ENCODE results near the gene VWA1.
"Not testable (repeated sequence)": the region's sequence is repeated elsewhere in the genome, so short reads cannot be mapped to it uniquely, and the experiment has no call there.

Gene VWA1

GRCh38 chr1:1441002-1441888, 5.8 kb downstream of the VWA1 start:
- Histone ChIP-seq H3K4me3 (ENCODE audit: low read length) (no peak overlapping the region), H3K27ac (ENCODE audit: low read length) (no peak overlapping the region), H3K4me1 (ENCODE audit: control insufficient read depth, low read depth, low read length) (peaks cover 4% of the 10 kb centered on the region), H3K9me3 (ENCODE audit: control insufficient read depth, low read depth, low read length) (no peaks in the 10 kb centered on the region), H3K36me3 (ENCODE audit: control insufficient read depth, low read depth, low read length) (no peaks in the 10 kb centered on the region), H3K27me3 (ENCODE audit: control insufficient read depth, insufficient read depth, low read length) (peaks cover 6% of the 10 kb centered on the region), H3K9ac (ENCODE audit: low read length) (no peak overlapping the region)

- Histone ChIP-seq H3K9me3 (ENCODE audit: control insufficient read depth, low read depth, low read length) (no peaks in the 10 kb centered on the region), H3K4me1 (ENCODE audit: control insufficient read depth, low read depth, low read length) (no peaks in the 10 kb centered on the region), H3K27me3 (ENCODE audit: control insufficient read depth, insufficient read depth, low read length) (no peaks in the 10 kb centered on the region), H3K4me3 (ENCODE audit: low read length) (no peak overlapping the region), H3K9ac (ENCODE audit: low read length) (no peak overlapping the region), H3K36me3 (ENCODE audit: control insufficient read depth, low read depth, low read length) (no peaks in the 10 kb centered on the region), H3K27ac (ENCODE audit: low read length) (no peak overlapping the region)
Observed at GRCh38 chr1:1442069-1442770, 6.7 kb downstream of the VWA1 start.

GRCh38 chr1:1446631-1447030, 11.1 kb downstream of the VWA1 start:
- H3K36me3 ChIP-seq (ENCODE audit: control insufficient read depth, low read depth, low read length); H3K9me3 ChIP-seq (ENCODE audit: control insufficient read depth, low read depth, low read length); H3K4me1 ChIP-seq (ENCODE audit: control insufficient read depth, low read depth, low read length); H3K4me3 ChIP-seq (ENCODE audit: low read length); H3K27ac ChIP-seq (ENCODE audit: low read length); H3K27me3 ChIP-seq (ENCODE audit: control insufficient read depth, insufficient read depth, low read length); H3K9ac ChIP-seq (ENCODE audit: low read length): not testable (repeated sequence)

GRCh38 chr1:1449099-1449739, 13.7 kb downstream of the VWA1 start, which contains the start of gene ATAD3C:
ATAD3C (plus strand) TSS chr1:1449689; CDS start chr1:1450684, 995 bp downstream.
- Histone ChIP-seq H3K4me3 (ENCODE audit: low read length) (no peak within 1 kb of the TSS), H3K4me1 (ENCODE audit: control insufficient read depth, low read depth, low read length) (no peaks in the 10 kb centered on the region), H3K27me3 (ENCODE audit: control insufficient read depth, insufficient read depth, low read length) (no peaks in the 10 kb centered on the region), H3K9ac (ENCODE audit: low read length) (no peak within 1 kb of the TSS), H3K36me3 (ENCODE audit: control insufficient read depth, low read depth, low read length) (no peaks in the 10 kb centered on the region), H3K9me3 (ENCODE audit: control insufficient read depth, low read depth, low read length) (no peaks in the 10 kb centered on the region), H3K27ac (ENCODE audit: low read length) (no peak within 1 kb of the TSS)

- not testable (repeated sequence) for H3K4me3 ChIP-seq (ENCODE audit: low read length); H3K9me3 ChIP-seq (ENCODE audit: control insufficient read depth, low read depth, low read length); H3K27ac ChIP-seq (ENCODE audit: low read length); H3K36me3 ChIP-seq (ENCODE audit: control insufficient read depth, low read depth, low read length); H3K4me1 ChIP-seq (ENCODE audit: control insufficient read depth, low read depth, low read length); H3K9ac ChIP-seq (ENCODE audit: low read length); H3K27me3 ChIP-seq (ENCODE audit: control insufficient read depth, insufficient read depth, low read length)
Observed at GRCh38 chr1:1450616-1451015, 15.1 kb downstream of the VWA1 start.

- H3K9me3 ChIP-seq (ENCODE audit: control insufficient read depth, low read depth, low read length), result no peaks in the 10 kb centered on the region
- no peak overlapping the region for H3K4me3 ChIP-seq (ENCODE audit: low read length)
- H3K4me1 ChIP-seq (ENCODE audit: control insufficient read depth, low read depth, low read length), result no peaks in the 10 kb centered on the region
- H3K27ac ChIP-seq (ENCODE audit: low read length), result no peak overlapping the region
- no peak overlapping the region for H3K9ac ChIP-seq (ENCODE audit: low read length)
- H3K27me3 ChIP-seq (ENCODE audit: control insufficient read depth, insufficient read depth, low read length), result no peaks in the 10 kb centered on the region
- H3K36me3 ChIP-seq (ENCODE audit: control insufficient read depth, low read depth, low read length), result no peaks in the 10 kb centered on the region
Observed at GRCh38 chr1:1451696-1452364, 16.3 kb downstream of the VWA1 start.

- H3K27ac ChIP-seq (ENCODE audit: low read length); H3K27me3 ChIP-seq (ENCODE audit: control insufficient read depth, insufficient read depth, low read length); H3K9me3 ChIP-seq (ENCODE audit: control insufficient read depth, low read depth, low read length); H3K9ac ChIP-seq (ENCODE audit: low read length); H3K36me3 ChIP-seq (ENCODE audit: control insufficient read depth, low read depth, low read length); H3K4me1 ChIP-seq (ENCODE audit: control insufficient read depth, low read depth, low read length); H3K4me3 ChIP-seq (ENCODE audit: low read length): not testable (repeated sequence)
Observed at GRCh38 chr1:1452365-1452739, 16.9 kb downstream of the VWA1 start.

- Histone ChIP-seq H3K4me3 (ENCODE audit: low read length) (no peak overlapping the region), H3K4me1 (ENCODE audit: control insufficient read depth, low read depth, low read length) (no peaks in the 10 kb centered on the region), H3K9me3 (ENCODE audit: control insufficient read depth, low read depth, low read length) (no peaks in the 10 kb centered on the region), H3K27me3 (ENCODE audit: control insufficient read depth, insufficient read depth, low read length) (no peaks in the 10 kb centered on the region), H3K9ac (ENCODE audit: low read length) (no peak overlapping the region), H3K36me3 (ENCODE audit: control insufficient read depth, low read depth, low read length) (no peaks in the 10 kb centered on the region), H3K27ac (ENCODE audit: low read length) (no peak overlapping the region)
Observed at GRCh38 chr1:1452882-1453281, 17.4 kb downstream of the VWA1 start.

GRCh38 chr1:1454286-1455056, 19.0 kb downstream of the VWA1 start:
- not testable (repeated sequence) for H3K4me3 ChIP-seq (ENCODE audit: low read length); H3K9me3 ChIP-seq (ENCODE audit: control insufficient read depth, low read depth, low read length); H3K27ac ChIP-seq (ENCODE audit: low read length); H3K27me3 ChIP-seq (ENCODE audit: control insufficient read depth, insufficient read depth, low read length); H3K4me1 ChIP-seq (ENCODE audit: control insufficient read depth, low read depth, low read length); H3K9ac ChIP-seq (ENCODE audit: low read length); H3K36me3 ChIP-seq (ENCODE audit: control insufficient read depth, low read depth, low read length)

GRCh38 chr1:1455366-1455884, 19.9 kb downstream of the VWA1 start:
- H3K4me3 ChIP-seq (ENCODE audit: low read length), result no peak overlapping the region
- H3K36me3 ChIP-seq (ENCODE audit: control insufficient read depth, low read depth, low read length), result no peaks in the 10 kb centered on the region
- no peaks in the 10 kb centered on the region for H3K9me3 ChIP-seq (ENCODE audit: control insufficient read depth, low read depth, low read length)
- H3K9ac ChIP-seq (ENCODE audit: low read length), result no peak overlapping the region
- H3K4me1 ChIP-seq (ENCODE audit: control insufficient read depth, low read depth, low read length), result no peaks in the 10 kb centered on the region
- no peaks in the 10 kb centered on the region for H3K27me3 ChIP-seq (ENCODE audit: control insufficient read depth, insufficient read depth, low read length)
- H3K27ac ChIP-seq (ENCODE audit: low read length), result no peak overlapping the region

- not testable (repeated sequence) for H3K4me1 ChIP-seq (ENCODE audit: control insufficient read depth, low read depth, low read length); H3K27ac ChIP-seq (ENCODE audit: low read length); H3K36me3 ChIP-seq (ENCODE audit: control insufficient read depth, low read depth, low read length); H3K27me3 ChIP-seq (ENCODE audit: control insufficient read depth, insufficient read depth, low read length); H3K4me3 ChIP-seq (ENCODE audit: low read length); H3K9me3 ChIP-seq (ENCODE audit: control insufficient read depth, low read depth, low read length); H3K9ac ChIP-seq (ENCODE audit: low read length)
Observed at GRCh38 chr1:1455934-1456333, 20.4 kb downstream of the VWA1 start.
